Fibroblast of skin of right biceps (primary cell): ENCODE data around the gene PPY.
"Not testable (repeated sequence)": the region's sequence is repeated elsewhere in the genome, so short reads cannot be mapped to it uniquely, and the experiment has no call there.

ENCODE experiments used
- DNase-seq: peaks from one replicate; pipeline ENCODE4 v3.0.0-alpha.2; 2013

PPY gene, protein sequence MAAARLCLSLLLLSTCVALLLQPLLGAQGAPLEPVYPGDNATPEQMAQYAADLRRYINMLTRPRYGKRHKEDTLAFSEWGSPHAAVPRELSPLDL

GRCh38 chr17:43942051-43942685 lies at the start of gene PPY:
Gene PPY (minus strand): TSS chr17:43942476. CDS start chr17:43941654, 822 bp downstream.
- DNase-seq, result no peak

DNA sequence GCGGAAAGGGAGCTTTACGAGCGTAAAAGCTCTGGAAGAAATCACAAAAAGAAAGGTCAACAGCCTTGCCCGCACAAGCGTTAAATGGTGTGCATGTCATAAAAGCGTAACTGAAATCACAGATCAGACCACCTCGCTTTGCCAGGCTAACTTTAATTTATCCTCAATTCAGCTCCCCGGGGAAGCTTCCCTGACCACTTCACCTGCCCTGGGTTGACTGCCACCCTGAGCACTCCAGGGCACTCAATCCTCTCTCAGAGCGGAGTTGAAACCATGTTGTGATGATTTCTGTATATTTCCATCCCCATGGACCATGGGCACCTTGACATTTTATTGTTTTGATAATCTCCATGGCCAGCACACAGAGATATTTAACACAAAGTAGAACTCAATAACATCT lies 46.0 kb upstream of the PPY start:
- DNase-seq, result no peak

- no peak for DNase-seq
Measured at GRCh38 chr17:43987131-43988021, 45.1 kb upstream of the PPY start.

DNA sequence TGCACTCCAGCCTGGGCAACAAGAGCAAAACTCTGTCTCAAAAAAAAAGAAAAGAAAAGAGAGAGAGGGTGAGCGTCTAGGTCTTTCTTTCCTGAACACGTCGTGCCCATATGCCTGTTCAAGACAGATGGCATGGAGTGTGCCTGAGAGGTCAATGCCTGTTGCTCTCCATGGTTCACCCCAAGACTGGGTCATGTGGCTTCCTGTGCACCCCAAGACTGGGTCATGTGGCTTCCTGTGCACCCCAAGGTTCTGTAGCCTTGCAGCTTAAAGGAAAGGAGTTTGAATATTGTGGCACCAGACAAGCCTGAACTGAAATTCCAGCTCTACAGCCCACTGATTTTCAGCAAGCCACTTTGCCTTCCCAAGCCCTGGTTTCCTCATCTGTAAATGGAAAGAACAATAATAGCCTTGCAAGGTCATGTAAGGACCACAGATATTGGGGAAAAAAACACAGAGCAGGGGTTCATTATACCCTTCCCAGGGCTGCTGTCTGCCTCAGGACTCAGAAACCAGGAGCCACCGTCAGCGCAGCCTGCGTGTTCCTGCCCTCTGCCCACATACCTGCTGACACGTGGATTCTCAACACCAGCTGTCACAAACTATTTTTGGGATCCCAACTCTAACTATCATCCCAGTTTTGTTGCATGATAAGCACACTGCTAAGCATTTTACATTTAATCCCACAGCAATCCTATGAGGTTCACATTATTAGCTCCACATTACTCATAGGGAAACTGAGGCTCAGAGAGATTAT lies 44.1 kb upstream of the PPY start:
- no peak for DNase-seq

- no peak for DNase-seq
Measured at GRCh38 chr17:43984521-43984920, 42.2 kb upstream of the PPY start.

- DNase-seq, result no peak
Measured at GRCh38 chr17:43983515-43984411, 41.5 kb upstream of the PPY start.

DNA sequence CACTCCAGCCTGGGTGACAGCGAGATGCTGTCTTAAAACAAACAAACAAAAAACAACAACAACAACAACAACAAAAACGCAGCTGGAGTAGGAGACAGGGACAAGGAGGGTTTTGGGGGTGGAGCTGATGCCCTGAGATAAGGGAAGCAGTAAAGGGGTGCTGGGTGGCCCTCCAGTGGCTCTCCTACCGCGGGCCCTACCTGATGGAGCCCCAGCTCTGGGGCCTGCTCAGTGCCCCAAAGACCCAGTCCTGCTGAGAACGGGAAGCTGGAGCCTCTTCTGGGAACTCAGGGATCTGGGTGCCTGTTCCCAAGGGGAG lies 40.9 kb upstream of the PPY start:
- DNase-seq, result no peak

- DNase-seq, result no peak
Measured at GRCh38 chr17:43982171-43982570, 39.9 kb upstream of the PPY start.

- DNase-seq, result no peak
Measured at GRCh38 chr17:43979671-43980070, 37.4 kb upstream of the PPY start.

DNA sequence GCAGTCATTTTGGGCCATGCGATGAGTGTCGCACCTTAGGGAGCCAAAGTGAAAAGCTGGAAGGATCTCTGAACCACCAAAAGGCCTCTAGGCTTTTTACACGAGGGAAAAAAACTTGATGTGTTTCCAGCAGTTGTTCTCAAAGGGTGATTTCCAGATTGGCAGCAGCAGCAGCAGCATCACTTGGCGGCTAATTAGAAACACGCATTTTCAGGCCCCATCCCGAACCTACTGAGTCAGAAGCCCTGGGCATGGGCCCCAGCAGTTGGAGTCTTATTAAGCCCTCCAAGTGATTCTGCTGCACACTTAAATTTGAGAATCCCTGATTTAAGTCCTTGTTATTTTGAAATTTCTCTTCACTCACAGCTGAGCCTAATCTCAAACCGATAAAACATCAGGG lies 36.7 kb upstream of the PPY start:
- DNase-seq, result peak; percentile 36

DNA sequence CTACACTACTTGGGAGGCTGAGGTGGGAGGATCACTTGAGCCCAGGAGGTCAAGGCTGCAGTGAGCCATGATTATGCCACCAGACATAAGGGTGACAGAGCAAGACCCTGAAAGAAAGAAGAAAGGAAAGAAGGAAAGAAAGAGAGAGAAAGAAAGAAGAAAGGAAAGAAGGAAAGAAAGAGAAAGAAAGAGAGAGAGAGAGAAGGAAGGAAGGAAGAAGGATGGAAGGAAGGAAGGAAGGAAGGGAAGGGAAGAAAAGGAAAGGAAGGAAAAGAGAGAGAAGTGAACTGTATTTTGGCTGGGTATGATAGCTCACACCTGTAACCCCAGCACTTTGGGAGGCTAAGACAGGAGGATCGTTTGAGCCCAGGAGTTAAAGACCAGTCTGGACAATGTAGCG lies 35.8 kb upstream of the PPY start:
- no peak for DNase-seq

GRCh38 chr17:43976963-43977837 lies 34.9 kb upstream of the PPY start:
- DNase-seq, result no peak

DNA sequence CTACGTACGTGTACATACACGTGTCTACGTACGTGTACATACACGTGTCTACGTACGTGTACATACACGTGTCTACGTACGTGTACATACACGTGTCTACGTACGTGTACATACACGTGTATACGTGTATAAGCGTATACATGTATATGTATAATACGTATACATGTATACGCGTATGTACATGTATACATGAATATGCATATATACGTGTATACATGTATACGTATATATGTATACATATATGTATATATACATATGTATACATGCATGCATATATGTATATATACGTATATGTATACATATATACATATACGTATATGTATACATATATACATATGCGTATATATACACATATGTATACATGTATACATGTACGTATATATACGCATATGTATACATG lies 33.6 kb upstream of the PPY start:
- DNase-seq, result no peak

- no peak for DNase-seq
Measured at GRCh38 chr17:43974382-43975266, 32.3 kb upstream of the PPY start.

DNA sequence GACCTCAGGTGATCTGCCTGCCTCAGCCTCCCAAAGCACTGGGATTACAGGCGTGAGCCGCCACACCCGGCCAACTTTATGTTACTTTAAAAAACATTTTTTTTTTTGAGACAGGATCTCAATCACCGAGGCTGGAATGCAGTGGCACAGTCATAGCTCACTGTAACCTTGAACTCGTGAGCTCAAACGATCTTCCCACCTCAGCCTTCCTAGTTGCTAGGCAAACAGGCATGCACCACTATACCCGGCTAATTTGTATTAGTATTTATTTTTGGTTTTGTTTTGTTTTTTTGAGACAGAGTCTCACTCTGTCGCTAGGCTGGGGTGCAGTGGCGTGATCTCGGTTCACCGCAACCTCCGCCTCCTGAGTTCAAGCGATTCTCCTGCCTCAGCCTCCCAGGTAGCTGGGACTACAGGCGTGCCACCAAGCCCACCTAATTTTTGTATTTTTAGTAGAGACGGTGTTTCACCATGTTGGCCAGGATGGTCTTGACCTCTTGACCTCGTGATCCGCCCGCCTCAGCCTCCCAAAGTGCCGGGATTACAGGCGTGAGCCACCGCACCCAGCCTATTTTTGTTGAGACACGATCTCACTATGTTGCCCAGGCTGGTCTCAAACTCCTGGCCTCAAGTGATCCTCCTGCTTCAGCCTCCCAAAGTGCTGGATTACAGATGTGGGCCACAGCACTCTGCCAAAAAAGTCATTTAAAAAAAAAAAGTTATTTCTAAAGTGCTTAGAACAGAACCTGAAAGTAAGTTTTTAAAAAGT lies 30.4 kb upstream of the PPY start:
- not testable (repeated sequence) for DNase-seq

- not testable (repeated sequence) for DNase-seq
Measured at GRCh38 chr17:43971436-43971835, 29.2 kb upstream of the PPY start.

- DNase-seq, result no peak
Measured at GRCh38 chr17:43970366-43970765, 28.1 kb upstream of the PPY start.

DNA sequence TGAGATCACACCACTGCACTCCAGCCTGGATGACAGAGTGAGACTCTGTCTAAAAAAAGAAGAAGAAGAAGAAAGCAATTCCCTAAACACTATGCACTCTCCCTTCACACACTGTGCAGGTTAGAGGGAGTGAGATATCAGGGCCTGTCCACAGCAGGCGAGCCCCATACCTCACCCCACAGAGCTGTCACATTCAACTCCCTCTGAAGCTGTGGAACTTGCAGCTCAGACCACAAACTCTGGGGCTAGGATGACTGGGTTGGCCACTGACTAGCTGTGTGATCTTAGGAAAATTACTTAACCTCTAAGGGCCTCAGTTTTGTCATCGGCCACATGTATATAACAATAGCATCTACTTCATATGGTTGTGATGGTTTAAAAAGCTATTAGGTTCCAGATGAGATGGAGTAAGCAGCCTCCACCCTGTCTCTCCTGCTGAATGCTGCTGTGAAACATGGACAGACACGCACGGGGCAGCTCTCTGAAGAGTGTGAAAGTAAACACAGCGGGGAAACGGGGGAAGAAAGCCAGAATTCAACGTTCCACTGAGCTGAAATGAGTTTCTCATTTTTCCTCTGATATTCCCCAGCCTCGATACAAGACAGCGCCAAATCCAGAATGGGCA lies 25.1 kb upstream of the PPY start:
- DNase-seq, result no peak

DNA sequence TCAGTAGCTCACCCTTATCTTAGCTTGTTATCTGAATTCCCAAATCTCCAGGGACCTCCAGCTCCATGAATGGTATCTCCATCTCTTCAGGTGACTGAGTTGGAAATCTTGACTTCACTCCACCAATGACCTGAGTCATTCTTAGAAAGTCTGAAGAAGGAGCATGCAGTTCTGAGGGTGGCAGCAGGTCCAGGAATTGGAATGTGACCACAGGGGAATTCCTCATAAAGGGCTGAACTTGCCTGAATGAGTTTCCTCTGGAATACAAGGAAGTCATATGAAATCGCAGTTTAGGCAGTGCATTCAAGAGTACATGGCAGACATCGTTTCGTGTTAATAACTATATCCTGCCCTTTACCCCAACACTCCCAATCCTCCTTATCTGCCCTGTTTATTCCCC lies 24.0 kb upstream of the PPY start:
- DNase-seq, result no peak
